Stimulated activated CD4-positive, alpha-beta T cell treated with anti-CD3 and anti-CD28 coated beads, Interleukin-4, amount 100 ng/mL, for 1 hour (primary cell): ENCODE results near the gene DNTT.

ENCODE experiments used
- DNase-seq: peaks from one replicate; pipeline ENCODE4 v3.0.0-alpha.2; 2020

Gene DNTT

DNA sequence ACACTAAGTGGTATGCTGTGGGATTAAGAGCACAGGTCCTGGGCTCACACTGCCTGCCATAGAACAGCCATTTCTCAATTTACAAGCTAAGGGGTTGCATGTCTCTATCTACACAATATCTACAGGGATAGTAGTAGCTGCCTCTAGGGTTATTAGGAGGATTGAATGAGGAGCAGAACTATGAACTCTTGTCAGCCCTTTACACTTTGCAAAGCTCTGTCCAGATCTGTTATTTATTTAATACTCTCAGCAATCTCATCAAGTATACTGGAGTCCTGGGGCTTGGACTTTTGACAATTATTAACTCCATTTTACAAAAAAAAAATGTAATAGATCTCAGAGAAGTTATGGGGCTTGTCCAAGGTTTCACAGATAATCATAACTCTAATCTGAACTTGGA lies 47.8 kb downstream of the DNTT start:
- no peak for DNase-seq

DNA sequence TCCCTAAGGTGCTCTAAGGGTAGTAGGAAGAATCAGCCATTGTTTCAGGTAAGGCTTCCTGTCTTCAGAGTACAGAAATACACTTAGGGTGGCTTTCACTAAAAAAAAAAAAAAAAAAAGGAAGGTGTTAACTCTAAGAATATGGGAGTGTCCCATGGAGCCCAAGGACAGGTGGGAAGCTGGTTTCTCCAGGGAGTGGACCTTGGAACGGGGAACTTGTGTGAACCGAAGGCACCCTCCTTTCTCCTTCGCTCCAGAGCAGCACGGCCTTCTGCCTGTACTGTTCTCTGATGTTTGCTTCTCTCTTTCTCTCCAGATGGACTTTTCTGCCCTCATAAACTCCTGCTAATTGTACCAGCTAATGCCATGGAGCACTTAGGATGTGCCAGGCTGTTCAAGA lies 48.3 kb downstream of the DNTT start:
- no peak for DNase-seq

DNA sequence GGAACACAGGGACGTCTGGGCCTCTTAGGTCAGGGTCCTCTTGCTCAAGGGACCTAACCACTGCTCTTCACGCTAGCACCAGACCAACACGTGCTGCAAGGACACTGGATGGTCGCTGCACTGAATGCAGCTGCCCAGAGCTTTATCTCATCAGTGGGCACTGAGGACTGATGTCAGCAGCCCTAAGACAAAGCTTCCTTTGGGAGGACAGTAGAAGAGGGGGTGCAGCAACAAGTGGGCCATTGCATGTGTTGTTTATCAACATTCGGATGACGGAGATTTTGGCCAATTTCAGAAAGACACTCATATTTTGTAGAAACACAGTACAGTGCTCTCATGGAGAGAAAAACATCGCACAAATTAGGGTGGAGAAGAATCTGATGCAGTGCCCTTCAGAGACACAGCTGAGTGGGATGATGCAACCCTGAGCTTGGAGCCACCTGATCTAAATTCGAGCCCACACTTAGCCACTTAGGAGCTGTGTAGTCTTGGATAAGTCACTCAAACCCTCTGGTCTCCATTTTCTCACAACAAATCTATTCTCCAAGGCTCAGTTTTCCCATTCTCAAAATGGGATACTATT lies 52.9 kb downstream of the DNTT start:
- no peak for DNase-seq

DNA sequence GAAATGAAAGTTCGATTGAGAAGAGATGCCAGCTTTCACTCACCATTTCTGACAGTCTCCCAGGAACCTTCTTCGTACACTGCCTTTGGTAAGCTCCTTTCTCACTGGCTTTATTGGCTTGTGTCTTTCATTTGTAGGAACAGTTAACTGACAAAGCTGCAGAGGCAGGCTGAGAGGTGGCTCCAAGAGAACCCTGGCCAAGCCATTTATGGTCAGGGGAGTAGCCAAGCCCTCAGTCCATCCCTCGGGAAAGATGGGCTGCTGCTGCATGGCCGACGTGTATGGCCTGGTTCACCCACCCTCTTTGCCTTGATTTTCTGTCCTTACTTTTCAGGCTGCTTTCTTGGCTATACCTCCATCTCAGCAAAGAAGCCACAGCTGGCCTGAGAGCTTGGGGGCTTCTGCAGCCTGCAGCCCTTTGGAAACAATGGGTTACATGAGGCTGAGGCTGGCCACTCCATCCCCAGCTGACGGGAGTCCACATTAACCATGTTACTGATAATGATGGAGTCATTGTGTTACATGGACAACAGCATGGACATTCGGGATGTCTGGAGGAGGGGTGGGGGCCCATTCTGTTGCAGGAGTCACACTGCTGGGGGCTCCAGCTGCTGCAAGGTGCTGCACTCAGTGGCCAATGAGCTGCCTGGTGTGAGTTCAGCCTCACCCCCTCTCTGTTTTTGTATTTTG lies 54.8 kb downstream of the DNTT start, which contains the start of gene OPALIN:
TSS of gene OPALIN (minus strand) at position 152 of the 690 bp plus-strand sequence. CDS start at position 46, 106 bp downstream.
- no peak for DNase-seq

DNA sequence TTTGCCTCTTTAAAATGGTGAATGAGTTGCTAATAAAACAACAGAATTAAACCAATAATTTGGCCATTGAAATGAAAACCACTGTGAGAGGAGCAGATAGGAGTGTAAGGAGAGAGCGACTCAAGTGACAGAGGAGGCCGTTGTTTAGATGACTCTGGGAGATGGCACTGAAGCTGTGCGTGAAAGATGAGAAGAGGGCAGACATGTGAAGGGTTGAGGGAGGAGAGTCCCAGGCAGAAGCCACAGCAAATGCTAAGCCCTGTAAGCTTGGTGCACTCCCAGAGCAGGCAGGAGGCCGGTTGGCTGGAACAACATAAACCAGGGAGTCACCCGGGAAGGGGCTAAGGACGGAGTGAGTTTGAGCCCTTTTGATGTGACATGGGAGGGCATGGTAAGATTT lies 55.4 kb downstream of the DNTT start:
- DNase-seq: no peak

DNA sequence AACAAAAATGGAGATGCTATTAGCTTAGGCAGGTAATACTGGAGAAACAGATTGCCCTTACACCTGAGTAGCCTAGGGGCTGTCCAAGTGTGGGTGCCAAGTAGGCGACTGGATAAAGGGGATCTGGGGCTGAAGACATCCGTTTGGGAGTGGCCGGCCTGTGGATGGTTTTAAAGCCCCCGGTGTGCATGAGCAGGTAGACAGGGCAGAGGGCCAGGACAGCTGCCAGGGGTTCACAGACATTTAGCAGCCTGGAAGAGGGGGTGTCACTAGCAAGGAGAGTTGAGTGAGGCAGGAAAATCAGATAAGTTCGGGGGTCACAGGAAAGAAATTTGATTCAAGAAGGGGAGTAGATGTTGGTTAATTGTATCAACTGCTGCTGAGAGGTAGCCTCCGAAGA lies 56.1 kb downstream of the DNTT start:
- DNase-seq: no peak

DNA sequence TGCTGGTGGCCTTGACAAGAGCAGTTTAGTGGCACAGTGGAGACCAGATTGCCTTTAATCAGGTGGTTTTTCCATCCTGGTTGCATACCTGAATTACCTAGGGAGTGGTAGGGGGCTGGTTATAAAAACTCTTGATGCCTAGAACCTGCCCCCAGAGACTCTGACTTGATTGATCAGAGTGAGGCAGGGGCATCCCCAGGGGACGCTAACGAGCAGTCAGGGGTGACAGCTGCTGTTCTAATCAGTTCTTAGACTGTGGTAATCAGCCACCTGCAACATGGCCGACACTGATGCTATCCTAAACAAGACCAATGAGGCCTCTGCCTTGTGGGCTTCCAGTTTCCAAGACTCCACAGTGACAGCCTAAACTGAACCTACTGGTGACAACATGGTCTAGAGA lies 56.5 kb downstream of the DNTT start:
- no peak for DNase-seq

DNA sequence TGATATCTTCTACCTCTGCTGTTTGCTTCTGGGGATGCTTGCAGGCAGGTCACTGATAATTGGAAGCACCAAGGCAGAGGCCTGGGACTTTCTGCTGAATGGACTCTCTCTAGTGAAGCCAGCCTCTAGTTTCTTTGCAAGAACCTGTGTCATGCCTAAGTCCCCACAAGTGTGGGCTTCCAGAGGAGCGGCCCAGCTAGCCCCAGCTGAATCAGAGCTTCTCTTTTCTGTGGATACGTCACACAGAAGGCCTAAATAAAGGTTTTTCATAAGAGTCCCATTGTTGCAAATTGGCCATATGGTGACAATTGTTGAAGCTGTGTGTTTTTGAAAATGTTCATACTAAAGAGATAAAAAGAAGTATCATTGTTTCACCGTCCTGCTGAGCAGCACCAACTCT lies 61.3 kb downstream of the DNTT start:
- no peak for DNase-seq

DNA sequence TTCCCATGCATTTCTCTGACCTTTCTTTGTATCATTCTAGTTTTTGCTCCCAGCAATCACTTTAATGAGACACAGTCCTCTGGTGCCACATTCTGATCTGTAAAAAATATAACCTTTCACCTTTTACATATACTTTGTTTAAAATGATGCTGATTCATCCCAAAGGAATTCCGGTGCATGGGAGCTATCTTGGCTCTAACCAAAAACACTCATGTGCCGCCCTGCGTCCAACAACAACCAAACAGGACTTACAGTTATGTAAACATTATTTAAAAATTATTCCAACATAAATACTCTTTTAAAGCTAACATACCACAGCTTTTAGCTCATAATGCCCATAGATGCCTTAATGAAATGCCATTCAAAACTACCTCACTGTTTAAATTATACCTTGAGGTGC lies 62.3 kb downstream of the DNTT start:
- DNase-seq: no peak

DNA sequence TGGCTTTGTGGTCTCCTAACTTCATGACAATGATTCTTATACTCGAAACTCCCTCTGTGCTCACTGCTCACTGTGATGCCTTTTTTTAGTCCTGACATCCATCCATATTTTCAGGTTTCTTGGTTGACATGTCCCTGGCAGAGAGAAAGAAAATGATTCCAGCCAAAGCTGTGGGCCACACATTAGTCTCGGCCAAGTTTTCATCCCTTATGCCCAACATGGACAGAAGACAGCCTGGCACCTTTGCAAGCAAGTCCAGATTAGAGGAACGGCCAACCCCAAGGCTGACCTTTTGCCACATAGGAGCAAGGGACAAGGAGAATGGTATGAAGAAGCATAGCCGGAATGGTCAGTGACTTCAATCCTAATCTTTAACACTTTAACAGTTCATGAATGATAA lies 63.2 kb downstream of the DNTT start:
- DNase-seq: no peak

DNA sequence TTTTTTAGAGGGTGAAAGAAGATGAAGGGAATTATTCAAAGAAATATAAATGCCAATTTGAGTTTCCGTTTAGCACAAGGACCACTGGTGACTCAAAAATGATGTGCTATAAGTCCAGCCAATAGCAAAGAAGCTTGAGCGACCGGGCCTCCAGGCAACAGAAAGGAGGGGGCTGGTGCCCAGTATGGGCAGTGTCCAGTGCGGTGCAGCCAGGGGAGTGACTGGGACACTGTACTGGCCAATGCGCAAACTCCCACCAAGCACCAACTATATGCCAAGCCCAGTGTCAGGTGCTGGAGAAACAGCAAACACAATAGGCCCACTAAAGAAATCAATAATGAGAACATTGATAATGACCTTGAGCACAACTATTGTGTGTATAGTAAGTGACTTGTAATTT lies 64.7 kb downstream of the DNTT start:
- no peak for DNase-seq

DNA sequence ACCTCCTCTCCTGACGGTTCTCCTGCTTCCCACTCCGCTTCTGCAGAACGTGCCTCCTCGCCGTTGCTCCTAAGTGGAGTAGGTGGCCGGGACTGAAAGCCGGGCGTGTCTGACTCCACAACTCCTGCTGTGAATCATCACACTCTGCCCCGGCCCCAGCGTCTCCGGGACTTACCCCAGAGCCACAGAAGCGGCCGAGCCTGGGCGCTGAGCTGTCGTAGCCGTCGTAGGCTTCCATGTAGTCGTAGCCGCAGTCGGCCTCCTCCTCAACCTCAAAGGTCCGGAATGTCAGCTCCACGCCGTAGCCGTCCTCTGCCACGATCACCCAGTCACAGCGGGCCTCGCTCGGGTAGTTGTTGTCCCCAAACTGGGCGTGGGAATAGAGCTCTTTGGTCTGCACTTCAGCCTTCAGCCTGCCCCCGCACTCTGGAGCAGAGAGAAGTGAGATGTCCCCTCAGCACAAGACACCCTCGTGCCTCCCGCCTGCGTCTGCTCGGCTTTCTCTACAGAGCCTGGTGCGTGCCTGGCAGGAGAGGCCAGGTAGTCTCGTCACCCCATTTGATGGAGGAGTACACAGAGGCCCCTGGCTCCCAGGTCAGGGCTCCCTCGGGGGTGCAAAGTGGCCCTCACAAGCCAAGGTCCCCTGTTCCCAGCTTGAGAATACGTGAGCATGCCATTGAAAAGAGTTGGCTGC lies 65.8 kb downstream of the DNTT start:
- no peak for DNase-seq

DNA sequence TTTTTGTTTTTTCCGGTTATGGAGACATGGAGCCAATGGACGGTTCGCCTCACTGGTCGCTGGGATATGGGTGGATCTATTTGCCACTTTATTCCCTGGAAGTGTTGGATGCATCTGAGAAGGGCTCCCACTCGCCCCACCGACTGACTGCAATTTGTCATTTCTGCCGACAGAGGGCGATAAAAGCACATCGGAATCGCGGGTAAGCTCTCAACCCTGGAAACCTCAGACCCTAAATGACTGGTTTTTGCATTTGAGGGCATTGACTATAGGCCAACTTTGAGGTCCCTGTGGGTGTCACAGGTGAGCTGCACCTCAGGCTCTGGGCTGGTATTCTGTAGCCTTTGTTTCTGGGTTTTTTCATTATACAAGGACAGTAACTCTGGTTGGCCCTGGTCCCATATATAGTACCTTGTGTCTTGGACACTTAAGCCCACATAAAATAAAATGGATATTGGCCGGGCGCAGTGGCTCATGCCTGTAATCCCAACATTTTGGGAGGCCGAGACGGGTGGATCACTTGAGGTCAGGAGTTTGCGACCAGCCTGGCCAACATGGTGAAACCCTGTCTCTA lies 66.4 kb downstream of the DNTT start:
- peak; percentile 42 for DNase-seq

DNA sequence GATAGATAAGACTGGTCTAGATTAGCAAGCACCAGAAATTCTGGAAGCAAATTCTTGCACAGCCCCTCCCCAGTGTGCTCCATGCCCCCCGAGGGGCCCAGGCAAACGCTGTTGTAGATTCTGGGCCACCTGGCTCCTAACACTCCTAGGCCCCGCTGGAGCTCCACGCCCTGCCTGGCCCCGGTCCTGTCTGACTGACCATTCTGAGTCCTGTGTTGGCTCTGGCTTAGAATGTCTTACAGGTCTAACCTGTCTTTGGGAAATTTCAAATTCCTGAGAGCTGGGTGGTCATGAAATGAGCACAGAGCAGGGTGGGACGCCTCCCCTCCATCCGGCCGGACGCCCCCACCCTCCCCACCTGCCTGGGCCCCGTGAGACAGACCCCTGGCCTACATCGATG lies 67.1 kb downstream of the DNTT start:
- DNase-seq: no peak

DNA sequence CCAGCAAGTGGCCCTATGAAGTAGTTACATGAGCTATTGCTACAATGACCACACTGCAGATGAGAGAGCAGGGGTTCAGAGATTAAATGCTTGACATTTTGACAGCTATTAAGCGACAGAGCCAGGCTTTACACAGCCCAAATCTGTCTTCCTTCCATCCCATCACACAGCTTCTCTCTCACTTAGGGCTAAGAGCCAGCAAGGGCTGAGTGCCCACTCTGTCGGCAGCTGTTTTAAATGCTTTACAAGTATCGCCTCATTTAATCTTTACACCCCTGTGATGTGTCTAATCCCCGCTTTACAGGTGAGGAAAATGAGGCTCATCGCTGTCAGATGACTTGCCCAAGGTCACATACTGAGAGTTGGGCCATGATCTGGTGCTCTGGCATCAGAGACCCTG lies 69.8 kb downstream of the DNTT start:
- DNase-seq: no peak

DNA sequence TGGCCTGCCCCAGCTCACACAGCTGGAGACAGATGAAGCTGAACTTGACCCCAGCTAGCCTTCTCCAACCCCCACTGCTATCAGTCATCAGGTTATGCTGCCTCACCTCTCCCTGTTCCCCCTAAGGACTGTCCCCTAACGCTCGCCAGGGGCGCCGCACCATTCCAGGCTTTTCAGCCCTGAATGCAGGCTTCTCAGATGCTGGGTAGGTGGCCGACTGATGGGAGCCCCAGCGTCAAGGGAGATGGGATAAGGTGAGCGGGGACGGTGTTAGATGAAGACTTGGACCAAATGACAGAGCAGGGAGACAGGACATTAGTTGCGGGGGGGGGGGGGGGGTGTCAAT lies 70.4 kb downstream of the DNTT start:
- no peak for DNase-seq

DNA sequence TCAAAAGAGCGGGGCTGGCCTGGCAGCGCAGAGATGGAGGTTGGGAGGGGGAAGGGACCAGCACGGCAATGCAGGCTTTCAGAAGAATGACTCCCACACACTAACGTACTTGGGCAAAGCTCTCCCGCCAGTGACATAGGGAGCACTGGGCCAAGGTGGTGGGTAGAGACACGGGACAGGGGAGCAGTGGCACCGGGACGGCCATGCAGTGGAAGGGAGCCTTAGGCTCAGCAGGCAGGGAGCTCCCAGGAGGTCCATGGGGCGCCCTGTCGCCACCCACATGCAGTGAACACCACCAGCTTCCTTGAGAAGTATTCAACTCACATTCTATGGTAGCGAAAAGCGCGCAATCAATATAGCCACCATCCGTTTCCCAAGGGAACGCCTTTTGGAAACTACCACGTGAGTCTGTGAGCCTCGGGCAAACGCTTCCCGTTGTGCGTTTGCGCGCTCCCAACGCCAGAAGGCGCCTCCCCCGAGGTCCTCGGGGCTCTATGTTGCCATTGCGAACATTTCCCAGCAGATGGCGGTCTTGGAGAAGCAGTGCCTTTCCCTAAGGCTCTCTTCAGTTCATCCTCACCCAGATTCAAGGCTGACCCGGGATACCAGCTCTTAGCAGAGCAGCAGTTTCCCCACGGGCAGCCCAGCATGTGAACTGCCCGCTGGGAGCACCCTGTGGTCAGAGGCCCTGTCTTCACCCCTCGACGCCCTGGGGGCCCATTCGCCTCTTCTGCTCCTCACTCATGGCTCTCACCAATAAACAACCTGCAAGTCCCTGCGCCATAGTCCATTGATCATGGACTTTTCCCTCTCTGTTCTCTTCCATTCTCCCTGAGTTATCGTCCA lies 71.0 kb downstream of the DNTT start:
- DNase-seq: peak; percentile 74

DNA sequence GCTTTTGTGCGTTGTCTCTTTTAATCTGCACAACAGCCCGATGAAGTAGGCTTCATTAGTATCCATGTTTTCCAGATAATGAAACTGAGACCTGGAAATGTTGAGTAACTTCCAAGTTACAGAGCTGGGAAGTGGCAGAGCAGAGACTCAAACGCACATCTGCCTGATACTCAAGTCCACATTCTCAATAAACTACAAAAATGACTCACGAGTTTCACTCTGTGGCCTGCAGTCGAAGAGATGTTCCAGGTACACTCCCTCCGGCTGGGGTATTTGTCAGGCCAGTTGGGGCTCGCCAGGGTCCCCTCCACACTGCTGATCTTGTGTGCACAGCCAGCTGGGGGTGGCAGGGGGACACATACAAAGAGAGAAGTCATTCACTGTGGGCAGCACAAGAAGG lies 72.2 kb downstream of the DNTT start:
- DNase-seq: no peak

DNA sequence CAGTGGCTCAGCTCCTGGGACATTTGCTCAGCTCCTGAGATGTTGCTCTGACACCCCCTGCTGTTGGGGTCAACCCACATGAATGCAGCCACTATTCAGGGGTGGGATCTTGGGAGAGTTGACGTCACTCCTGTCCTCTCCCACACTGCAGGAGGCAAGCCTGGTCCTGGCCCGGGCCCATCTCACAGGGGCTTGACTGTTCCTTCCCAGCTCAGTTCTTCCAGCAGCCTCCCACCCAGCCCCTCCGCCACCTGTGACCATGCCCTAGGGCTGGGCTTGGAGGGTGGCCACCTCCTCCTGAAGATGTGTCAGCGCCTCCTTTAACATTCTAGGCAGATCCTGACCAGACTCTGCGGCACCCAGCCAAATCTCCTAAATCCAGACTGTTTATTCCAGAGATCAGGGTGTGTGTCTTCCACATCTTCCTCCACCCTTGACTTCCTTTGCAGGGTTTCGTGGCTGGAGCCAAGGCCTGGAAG lies 73.6 kb downstream of the DNTT start:
- DNase-seq: no peak

DNA sequence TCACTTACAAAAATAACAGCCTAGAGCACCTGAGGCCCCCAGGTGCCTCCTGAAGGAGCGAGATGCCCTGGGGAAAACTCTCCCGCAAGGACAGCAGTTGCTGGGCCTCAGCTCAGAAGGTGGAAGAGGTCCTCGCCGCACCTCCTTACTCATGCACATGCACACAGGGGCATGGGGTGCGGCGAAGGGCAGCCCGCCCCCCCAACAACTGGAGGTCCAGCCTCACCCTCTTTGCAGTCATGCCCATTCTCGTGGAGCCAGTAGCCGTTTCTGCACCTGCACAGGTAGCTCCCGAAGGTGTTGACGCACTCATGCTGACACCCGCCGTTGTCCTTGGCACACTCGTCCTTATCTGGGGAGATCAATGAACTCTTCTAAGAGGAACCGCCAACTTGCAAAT lies 74.5 kb downstream of the DNTT start:
- no peak for DNase-seq

DNA sequence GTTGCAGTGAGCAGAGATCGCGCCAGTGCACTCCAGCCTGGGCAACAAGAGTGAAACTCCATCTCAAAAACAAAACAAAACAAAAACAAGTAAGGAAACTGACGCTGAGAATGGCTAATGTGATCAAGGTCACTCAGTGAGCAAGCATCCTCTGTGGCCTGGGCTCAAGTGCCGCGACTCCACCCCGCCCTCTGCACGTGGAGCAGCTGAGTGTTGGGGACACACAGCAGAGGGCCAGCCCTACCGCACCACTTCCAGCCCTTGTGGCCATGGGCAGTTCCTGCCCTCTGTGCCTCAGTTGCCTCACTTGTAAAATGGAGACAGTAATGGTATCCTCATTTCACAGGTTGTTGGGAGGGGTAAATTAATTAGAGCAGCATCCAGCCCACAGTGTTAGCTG lies 75.5 kb downstream of the DNTT start:
- no peak for DNase-seq

DNA sequence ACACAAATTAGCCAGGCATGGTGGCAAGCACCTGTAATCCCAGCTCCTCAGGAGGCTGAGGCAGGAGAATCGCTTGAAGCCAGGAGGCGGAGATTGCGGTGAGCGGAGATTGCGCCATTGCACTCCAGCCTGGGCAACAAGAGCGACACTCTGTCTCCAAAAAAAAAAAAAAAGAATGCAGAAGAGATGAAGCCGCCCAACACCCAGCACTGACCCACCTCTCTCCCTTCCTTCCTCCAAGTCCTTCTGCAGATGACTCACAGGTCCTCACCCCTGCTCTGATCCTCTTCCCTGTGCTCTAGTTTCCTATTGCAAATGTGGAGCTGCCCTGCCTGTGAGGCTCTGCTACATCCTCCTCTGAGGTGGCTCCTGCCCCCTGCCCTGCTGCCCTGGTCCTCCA lies 76.6 kb downstream of the DNTT start:
- DNase-seq: no peak

DNA sequence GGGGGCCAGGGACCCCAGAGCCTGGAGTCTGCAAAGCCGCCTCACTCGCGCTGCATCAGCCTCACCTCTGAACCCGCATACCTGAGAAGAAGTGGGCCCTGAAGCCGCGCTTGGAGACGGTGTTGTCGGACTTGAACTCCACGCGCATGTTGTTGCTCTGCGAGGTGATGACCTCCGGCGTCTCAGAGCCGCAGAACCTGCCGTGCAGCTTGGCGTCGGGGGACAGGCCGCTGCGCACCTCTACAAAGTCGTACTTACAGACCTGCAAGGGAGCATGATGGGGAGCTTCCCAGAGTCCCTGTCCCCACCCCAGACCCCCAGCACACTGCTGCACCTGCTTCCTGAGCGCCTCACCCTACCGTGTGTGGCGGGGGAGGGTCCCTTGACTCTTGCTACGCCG lies 80.3 kb downstream of the DNTT start:
- DNase-seq: no peak
